NCI-H1105 treated with DMSO at 0.1 percent for 48 hours (cell line): ENCODE results near the gene ABL1.

Experiments used
- DNase-seq: peaks from one replicate; lab custom pipeline; 2025; lab: John Stamatoyannopoulos, UW

The ABL1 gene

DNA sequence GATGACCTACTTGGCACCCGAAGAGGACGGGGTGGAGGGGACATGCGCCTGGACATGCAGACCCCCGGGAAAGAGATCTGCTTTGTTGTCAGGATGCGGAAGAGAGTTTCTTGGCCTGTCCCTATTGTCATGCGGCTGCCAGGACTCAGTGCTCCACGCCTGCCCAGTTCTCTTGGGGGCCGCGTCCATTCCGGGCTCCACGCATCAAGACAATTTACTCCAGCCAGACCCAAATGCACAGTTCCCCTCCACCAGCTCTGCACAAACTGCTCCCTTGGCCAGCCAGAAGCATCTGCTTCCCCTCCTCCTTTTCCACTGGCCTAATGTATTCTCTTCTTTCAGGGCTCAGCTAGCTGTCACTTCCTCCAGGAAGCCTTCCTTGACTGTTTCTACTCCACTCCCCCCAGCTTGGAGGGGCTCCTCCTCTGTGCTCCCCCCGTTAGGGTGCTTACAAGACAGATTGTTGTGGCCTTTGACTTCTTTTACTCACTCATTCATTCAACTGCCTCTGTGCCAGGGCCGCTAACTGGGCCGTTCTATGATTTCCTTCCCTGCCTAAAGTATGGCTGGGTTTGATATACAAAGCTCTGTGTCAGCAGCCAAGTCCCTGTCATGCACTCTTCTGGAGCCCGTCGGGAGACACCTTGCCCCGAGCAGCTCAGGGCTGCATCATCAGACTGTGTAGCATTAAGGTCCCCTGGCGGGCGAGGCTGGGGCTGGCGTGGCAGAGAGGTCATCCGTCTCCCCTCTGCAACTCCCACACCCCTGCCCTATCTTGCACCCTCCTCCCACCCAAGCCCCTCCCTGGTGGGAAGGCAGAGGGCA lies 97.4 kb downstream of the ABL1 start:
- no peak for DNase-seq

DNA sequence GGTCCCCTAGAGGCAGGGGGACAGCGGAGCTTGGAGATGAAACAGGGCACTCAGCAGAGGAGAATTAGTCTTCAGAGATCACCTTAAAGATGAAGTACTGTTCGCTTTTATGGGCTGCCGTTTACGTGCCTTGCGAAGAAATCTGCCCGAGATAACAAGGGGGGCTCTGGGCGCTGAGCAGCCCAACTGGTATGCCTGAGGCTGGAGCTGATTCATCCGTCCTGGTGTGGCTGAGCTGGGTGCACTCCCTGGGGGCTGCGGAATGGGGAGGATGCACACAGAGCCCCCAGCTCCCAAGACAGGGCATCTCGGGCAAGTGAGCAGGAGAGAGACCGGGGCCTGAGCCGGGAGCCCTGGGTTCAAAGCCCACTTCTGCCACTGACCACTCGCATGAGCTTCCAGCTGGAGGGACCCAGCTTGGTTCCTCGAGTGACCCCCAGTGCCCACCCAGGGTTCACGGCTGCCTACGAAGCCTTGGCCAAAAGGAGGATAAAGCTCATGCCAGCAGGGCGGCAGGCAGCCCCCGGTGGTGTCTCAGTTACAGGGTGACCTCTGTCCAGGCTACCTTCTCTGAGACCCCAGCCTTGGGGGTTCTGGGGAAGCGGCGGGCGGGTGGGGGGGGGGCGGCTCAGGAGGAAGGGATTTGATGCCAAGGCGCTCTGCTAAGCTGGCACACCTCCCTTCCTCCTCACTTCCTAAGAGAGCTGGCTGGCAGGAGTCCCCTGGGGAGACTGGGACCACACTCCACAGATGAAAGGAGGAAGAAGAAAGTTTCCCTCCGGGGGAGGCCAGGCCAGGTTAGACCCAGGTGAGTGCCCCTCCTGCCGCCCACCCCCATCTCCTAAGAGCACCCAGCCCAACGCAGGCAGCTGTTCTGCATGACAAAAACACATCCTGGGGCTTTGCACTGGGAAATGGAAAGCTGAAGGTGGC lies 98.3 kb downstream of the ABL1 start:
- no peak for DNase-seq

DNA sequence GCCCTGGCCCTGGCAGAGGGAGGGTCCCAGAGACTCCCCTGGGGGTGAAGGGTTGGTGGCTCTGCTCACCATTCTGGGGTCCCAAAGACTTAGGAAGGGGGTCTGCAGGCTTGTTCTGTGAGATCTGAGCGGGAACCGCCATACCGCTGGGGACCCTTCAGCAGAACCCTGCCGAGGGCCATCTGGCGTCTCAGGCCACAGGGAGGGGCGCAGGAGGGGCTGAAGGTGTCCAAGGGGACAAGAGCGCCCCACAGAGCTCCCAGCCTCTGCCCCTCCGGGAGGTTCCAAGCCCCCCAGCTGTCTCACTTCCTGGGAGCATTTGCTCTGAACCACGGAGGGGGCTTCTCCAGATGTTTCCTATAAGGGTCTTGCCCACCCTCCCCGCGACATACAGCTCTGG lies 99.2 kb downstream of the ABL1 start:
- DNase-seq = no peak

DNA sequence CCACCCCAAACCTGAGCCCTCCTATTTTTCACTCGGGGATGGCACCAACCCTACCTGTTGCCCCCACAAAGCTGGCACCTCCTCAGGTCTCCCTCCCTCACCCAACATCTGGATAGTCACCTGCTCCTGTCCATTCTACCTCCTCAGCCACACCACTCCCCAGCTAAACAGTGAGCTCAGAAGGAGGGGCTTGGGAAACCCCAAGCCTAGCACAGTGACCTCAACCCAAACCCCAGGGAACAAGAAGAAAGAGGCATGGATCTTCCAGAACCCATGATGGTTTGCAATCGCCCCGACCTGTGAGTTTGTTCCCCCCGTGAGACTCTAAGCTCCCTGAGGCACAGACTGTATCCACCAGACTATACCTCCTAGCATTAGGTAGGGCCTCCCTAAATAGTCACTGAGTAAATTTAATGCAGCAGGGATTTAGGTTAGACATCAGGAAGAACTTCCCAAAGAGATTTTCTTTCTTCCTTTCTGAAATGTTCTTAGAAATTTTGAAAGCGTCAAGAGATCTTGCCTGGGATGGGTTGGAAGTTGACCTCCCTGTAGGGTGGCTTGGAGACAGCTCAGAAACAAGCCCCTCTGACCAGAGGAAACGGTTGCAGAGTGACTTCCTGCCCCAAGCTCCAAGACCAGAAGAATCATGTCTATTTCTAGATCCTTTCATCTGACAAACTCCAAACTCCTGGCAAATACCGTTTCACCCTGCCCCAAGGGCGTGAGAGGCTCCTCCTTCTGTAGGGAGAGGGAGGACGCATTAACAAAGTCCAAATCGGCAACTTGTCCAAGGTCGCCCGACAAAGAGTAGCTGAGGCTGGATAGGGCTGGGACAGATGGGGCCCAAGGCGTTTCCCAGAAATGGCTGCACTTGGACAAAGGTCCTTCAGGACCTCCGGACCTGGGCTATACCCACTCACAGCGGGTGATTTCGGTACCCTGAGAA lies 99.9 kb downstream of the ABL1 start:
- DNase-seq = no peak

DNA sequence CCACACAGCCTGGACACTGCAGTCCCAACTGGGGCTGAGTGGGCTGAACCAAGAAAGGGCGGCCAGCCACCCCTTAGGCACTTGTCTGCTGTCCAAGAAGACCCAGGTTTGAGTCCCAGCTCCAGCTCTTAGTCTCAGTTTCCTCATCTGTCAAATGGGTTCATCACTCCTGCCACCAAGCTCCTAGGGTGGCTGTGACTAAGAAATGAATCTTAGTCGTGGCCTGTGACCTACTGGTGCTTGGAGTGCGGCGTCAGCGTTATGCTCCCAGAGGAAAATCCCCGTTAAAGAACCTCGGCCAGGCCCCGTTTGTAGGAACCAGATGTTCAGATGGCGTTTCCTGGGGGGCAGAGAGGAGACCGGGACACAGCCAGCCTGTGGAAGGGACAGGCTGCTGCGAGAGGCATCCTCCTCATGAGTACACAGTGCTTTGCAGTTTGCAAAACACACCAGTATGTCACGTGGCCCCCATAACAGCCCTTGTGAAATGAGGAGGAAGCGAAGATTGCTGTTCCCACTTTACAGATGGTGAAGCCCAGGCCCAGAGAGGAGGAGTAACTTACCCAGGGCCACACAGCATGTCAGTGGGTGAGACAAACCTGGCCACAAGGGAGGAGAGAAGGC lies 100.7 kb downstream of the ABL1 start:
- DNase-seq = no peak

DNA sequence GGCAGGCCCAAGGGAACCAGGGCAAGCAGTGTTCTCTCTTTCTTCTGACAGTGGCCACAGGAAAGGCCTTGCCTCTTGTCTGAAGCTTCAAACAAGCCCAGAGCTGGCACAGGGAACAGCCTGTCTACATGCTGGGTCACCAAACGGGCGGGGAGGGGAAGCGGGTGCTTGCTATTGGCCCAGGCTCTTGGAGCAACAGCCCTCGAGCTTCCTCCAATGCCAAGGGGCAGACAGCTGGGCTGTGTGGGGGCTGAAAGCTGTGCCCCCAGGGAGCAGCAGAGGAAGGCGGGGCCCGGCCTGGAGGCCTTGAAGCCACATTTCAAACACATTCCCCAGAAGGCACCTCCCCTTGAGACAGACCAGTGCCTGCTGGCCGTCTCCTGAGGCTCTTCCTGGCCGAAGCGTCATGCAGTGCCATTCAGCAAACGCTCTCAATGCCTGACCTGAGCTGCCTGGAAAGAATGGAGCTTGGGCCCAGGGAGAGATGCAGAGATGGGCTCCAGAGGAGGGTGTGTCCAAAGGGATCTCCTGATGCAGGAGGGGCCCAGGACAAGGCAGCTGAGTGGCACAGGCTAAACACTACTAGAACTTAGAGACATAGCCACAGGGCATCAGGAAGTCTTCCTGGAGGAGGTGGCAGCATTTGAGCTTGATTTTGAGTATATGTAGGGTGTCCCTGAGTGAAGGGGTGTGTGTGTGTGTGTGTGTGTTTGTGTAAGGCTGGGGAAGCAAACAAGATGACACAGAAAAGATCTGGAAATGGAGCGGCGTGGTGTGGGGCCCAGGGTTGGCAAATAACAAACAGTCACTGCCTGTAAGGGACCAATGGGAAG lies 101.4 kb downstream of the ABL1 start:
- no peak for DNase-seq
